ENCODE data around the gene BEND3.
"Not testable (repeated sequence)": the region's sequence is repeated elsewhere in the genome, so short reads cannot be mapped to it uniquely, and the experiment has no call there.

The BEND3 gene

DNA sequence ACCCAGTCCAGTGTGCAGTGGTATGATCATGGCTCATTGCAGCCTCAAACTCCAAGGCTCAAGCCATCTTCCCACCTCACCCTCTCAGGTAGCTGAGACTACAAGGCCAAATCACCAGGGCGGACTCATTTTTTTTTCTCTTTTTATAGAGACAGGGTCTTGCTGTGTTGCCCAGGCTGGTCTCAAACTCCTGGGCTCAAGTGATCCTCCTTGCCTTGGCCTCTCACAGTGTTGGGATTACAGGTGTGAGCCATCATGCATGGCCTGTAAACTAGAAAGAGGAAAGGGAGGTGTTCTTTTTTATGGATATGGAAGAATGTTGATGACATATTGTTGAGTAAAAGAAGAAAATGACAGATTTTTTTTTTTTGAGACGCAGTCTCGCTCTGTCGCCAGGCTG is 5.1 kb upstream of the BEND3 start:
- no peak for DNase-seq (ENCODE audit: low read depth)

DNA sequence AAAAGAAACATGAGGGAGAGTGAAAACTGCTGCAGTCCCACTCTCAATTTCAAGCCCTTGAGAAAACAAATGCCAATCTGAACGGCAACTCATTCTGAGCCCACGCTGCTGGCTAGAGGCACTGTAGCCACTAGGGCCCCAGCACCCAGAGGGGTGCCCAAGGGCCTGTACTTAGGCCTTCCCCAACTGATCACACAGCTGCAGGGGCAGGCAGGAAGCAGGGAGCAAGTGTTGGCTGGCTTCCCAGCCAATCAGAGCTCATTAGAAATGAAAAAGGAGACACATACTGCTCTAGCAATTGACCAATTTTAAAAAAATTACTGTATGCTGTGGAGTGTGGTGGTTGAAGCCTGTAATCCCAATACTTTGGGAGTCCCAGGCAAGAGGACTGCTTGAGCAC is 3.7 kb upstream of the BEND3 start:
- no peak for DNase-seq (ENCODE audit: low read depth)

DNA sequence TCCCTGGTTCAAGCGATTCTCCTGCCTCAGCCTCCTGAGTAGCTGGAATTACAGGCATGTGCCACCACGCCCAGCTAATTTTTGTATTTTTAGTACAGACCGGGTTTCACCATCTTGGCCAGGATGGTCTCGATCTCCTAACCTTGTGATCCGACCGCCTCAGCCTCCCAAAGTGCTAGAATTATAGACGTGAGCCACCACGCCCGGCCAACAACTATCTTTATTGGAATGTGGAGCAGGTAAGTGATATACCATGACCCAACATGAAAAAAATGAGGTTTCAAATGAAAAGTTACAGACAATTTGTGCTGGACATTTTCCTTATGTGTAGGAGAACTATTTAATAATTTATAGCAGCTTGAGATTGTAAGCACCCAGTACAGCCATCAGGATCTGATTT is 3.2 kb upstream of the BEND3 start:
- DNase-seq (ENCODE audit: low read depth) = not testable (repeated sequence)

DNA sequence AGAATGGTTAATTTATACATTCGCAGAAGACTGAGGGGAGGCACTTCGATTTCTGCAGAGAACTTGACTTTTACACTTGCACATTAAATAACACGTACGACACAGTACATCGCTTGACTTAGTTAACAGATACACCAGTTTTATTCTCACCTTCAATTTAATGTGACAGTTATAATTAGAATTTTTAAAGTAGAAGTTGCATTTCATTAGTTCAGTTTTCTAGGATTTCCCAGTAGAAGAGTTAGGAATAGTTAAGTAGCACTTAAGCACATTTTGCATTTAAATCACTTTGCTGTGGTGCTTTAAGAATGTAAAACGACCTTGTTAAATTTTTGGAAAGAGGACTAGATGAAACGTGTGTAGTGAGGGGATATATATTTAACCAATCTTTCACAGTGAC is 1.6 kb upstream of the BEND3 start:
- DNase-seq (ENCODE audit: low read depth) = no peak

DNA sequence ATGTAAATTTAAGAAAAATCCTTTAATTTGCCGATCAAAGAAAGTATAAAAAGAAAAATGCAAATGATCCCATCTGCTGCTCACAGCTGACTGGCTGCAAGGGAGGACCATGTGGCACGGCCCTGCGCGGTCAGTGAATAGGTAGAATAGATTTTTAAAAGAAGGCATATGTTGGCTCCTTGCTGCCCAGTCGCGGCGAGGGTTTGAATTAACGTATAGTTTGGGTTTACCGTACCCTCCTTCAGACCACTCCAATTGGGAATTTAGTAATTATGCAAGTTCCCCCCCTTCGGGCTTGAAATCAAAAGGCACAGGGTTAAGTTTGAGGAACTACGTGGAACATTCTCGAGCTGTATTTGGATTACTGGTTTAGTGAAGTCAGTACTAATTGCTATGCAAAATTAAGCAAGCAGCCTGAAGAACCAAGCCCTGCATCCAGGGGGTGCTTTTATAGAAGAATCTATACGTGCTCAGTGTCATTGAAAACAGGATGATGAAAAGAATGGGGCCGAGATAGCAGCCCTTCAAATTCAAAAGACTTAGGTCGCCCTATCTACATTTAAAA is 1.1 kb upstream of the BEND3 start:
- no peak for DNase-seq (ENCODE audit: low read depth)

DNA sequence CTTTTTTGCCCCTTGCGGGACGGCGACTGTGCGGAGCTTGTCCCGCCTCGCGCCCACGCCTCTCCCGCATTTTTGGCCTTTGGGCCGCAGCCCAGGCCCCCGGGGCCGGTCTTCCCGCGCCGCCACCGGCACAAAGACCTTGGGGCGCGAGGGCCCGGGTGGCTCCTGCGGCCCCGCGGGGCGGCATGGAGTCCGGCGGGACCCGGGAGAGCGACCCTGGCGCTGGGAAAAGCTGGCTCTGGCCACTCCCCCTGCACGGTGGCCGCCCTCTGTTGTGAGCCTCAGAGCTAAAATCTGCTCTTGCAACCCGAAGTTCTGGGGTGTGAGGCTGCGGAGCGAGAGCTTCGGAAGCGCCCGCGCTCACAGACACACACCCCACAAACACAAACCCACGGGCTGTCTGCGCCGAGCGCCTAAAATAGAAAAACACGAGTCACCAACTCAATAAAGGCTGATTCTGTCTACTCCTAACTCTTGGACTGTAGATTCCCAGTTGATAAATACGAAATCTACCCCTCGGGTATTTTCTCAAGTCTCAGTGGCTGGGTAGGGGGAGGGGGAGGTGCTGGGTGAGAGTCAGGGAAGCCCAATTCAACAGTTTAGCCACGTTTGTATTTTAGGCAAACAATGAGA is 496 bp upstream of the BEND3 start:
- no peak for DNase-seq (ENCODE audit: low read depth)

DNA sequence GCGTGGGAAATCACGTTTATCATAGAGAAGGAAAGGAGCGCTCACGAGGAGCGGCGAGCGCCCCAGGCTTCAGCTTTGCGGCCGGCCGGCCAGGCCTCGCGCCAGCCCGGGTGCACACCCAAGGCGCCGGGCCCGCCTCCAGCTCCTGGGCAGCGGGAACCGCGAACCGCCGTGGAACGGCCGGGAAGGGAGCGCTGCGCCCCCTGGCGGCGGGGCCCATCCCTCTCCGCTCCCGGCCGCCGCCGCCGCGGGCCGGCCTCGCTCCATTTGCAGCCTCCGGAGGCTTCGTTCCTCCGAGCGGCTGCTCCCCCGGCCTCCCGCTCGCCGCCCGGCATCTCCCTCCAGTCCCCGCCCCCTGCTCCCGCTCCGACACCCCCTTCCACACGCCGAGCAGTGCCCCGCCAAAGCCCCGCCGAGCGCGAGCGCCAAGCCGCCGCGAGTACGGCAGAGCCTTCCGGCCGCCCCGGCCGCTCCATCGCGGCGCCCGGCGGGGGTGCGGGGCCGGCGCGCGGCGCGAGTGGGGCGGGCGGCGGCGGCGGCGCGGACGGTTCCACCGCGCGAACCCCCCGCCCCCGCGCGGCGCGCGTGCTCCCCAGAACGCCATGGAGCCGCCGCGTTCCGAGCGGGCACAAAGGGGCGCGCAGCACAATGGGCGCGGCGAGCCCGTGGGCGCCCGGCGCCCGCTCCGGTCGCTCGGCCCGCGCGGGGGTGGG is 946 bp downstream of the BEND3 start:
- DNase-seq (ENCODE audit: low read depth) = no peak

DNA sequence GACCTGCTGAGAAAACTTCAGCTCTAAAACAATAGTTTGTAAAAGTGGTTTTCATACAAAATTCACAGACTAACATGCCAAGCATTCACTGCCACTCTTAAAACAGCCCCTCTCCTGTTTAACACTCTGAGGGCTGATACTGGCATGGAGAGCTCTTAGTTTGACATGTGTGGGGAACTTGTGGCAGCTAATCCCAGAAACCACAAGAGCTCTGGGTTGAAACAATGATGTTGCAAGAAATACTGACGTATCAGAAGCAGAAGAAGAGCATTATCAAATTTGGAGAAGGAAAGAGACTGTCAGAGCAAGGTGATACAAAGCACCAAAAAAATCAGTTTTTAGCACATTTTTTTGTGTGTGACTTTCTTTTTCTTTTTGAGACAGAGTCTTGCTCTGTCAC is 5.1 kb downstream of the BEND3 start:
- no peak for DNase-seq (ENCODE audit: low read depth)

DNA sequence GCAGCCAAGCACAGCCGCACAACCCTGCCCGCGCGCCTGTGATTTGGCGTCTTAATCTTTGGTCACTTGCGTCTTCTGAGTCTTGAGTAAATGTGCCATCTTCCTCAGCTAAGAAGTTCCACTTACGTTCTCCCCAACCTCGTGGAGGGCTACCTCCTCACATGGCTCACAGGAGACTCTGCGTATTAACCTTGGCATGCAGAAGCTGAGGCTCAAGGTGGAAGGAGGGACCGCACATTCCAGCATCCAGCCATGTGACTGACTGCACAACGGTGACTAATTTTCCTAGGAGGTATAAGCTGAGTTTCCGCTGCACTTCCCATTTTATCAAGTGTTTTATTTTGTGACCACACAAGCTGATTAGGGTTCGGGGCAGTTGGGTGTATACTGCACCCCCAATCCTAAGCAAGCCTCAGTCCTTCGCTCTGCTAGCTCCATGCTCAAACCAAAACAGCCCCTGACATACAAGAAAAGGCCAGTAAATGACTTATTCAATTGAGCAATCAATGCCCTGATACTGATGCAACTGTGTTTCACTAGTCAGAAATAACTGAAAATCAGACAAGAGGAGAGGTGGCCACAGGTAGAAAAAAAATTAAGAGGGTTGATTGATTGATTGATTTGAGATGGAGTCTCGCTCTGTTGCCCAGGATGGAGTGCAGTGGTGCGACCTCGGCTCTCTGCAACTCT is 7.0 kb downstream of the BEND3 start:
- no peak for DNase-seq (ENCODE audit: low read depth)

DNA sequence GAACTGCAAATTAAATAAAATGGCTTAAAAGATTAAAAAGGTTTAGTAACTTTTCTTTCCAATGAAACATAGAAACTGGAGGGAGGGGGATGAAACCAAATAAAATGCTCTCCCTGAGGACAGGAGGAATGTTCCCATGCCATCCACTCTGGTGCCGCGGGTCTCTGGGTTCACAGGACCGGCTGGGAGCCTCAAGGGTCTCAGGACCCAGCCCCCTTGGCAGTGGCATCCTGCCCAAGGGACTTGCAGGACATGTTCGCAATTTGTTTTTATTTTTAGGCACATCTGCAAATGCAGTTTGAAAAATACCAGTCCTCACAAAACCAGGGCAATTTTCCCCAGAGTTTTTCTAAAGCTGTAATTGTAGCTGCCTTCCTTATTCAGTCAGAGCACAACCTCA is 7.5 kb downstream of the BEND3 start:
- no peak for DNase-seq (ENCODE audit: low read depth)

DNA sequence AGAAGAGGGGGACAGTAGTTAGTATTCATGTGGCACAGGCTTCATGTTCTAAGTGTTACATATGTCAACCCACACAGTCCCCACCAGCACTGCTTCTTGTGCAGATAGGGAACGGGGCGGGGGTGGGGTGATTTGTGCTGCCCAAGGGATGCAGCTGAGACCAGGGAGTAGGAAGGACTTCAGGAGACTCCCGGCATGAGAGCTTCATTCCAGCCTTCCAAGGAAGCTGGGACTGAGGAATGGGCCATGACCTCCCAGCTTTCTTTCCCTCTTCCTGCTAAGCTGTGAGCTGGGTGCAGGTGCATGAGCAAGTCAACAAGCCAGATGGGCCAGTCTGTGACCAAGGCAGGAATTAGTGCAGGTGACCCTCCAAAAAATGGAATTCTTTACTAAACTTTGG is 9.2 kb downstream of the BEND3 start:
- no peak for DNase-seq (ENCODE audit: low read depth)

DNA sequence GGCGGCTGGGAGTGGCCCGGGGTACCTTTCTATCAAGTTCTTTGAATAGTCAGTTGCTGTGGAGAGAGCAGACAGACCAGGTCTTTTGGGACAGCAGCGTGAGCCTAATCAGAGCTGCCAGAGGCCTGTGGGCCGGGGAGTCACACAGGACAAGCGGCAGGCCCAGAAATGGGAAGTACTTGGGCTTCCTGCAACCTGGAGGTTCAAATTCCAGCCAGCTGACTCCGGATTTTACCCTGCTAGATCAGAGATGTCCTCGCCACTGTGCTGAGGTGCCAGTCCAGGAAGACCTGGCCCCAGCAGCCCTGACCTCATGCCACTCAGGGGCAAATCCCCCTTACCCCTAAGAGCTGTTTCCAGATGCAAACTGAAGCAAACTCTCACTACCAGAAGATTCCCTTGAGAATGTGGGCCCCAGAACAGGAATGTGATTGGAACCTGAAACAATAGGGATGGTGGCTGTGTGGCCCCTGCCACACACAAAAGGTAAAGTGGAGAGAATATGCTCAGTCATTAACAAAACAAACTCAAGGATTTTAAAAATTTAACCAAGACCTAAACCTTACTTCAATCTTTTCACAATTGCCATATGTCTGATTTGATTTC is 9.7 kb downstream of the BEND3 start:
- DNase-seq (ENCODE audit: low read depth) = no peak

DNA sequence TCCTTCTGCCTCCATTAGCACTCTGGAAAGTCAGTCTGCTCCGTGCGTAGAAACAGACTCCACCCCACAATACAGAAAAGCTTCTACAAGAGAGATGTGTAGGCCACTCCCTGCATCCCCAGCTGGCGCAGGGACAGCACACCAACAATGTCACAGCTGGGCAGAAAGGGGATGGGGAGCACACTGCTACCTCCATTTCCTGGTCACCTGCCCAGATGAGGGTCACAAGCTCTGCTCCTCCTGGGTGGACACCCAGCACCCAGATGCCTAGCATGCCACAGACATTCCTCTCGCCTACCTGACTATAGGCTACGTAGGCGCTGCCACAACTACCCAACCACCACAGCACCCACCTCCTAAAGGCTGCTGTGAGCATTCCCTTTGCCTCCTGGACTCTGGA is 12.2 kb downstream of the BEND3 start:
- DNase-seq (ENCODE audit: low read depth) = no peak

DNA sequence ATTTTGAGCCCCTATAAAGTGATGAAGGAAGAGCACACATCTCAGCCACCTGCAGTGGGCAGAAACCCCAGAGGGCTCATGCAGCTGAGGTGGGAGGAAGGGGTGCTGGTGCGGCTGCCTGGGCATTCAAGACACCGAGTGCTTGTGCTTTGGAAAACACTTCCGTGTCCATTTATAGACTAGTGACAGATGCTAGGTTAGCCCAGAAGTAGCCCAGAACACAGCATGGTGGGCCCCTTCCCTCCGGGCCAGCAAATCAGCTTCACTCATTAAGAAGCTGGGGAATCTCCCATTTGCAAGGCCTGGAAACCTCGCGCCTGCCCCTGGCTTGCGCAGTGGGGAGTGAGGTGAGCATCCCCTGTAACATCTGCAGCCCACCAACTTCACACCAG is 12.9 kb downstream of the BEND3 start:
- DNase-seq (ENCODE audit: low read depth) = no peak

DNA sequence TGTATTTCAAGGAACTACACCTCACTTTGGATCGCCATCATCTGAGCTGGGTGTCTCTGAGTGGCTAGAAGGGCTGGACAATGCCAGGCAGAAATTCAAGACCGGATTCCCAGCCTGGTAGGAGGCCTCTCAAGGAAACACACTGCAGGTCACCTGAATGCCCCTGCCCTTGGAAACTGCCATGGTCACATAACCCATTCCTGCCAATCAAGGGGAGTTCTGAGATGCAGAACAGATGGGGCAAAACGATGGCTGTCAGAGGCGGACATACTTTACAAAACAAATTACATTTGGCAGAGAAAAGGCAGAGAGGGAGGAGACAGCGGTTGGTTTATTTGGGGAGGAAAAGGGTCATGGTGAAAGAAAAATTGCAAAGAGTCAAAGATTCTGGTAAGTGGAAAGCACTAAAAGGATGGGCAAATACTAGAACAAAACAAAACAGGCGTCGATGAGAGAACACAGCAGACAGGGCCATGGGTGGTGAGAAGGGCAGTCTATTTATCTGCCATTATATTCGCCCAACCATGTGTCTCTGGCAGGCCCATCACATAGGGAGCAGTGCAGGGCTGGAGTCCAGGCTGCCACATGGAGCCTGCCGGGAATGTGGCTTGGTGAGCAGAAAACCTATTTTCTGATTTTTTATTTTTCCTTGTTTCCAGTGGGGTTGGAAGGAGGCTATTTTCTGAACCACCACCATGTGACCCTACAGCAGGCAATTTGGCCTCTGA is 13.5 kb downstream of the BEND3 start:
- no peak for DNase-seq (ENCODE audit: low read depth)

DNA sequence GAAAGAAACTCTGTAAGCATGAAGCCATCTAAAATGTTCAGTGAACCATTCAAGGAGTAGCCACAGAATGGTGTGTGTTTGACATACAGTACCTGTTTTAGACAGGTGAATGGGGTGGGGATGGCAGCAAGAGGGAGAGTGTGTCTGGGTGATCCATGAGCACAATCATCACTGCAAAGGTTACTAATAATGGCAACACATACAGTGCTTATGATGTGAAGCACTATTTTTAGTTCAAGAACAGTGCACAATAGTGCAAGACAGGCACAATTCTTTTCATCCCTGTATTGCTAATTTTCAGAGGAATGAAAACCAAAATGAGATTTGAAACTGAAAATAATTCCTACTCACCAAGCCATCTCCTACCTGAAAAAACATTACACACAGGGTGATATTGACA is 14.1 kb downstream of the BEND3 start:
- no peak for DNase-seq (ENCODE audit: low read depth)

DNA sequence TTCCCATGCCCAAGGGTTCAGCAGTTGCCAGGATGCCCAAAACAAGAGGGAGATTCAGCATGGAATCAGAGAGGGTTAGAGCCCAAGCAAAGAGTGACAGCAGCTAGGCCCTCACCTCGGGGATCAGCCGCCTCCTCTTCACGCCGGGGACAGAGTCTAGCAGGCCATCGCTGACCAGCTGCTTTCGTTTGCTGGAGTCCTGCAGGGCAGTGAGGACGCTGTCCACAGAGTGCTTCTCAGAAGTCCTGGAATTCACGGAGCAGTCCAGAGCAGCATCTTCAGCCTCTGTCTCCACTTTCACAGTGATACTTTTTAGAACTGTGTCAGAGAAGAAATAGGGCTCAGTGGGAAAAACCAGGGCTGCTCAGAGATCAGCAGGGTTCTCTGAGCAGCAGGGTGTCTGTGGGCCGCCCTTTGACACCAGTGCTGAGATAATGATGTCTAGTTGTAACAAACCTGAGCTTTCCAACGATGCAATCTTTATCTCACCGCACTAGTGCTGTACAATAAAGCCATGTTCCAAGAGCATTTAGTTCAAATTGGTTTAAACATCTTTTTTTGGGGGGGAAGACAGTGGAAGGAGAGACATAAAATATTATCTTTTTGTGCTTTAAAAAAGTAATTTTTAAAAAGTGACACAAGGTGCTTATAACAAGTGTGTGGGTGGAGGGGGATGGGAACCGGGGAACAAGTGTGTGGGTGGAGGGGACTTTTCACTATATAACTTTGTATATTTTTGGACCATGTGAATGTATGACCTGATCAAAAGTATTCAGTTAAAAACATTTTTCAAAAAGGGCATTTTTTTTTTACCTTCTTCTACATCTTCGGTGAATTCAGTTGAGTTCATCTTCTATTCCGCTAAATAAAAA is 16.6 kb downstream of the BEND3 start:
- DNase-seq (ENCODE audit: low read depth) = no peak

DNA sequence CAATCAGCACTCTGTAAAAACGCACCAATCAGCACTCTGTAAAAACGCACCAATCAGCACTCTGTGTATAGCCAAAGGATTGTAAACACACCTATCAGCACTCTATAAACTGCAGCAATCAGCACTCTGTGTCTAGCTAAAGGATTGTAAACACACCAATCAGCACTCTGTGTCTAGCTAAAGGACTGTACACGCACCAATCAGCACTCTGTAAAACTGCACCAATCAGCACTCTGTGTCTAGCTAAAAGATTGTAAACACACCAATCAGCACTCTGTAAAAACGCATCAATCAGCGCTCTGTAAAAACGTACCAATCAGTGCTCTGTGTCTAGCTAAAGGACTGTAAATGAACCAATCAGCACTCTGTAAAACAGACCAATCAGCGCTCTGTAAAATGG is 30.9 kb downstream of the BEND3 start:
- DNase-seq (ENCODE audit: low read depth) = not testable (repeated sequence)

DNA sequence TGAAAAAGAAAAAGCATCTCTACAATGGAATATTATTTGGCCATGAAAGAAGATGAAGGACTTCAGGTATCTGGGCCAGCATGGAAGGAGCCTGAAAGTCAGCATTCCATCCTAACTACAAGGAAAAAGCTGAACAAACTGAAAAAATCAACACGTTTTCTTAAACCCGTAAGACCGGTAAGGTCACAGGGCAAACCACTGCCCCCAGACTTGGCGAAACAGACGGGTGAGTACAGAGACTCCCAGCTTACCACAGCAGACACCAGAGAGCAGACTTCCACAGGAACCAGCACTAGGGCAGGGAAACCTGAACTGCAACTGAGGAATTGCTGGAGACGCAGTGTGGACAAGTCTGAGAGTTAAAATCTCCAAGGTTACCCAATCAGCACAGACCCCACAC is 31.4 kb downstream of the BEND3 start:
- DNase-seq (ENCODE audit: low read depth) = no peak

DNA sequence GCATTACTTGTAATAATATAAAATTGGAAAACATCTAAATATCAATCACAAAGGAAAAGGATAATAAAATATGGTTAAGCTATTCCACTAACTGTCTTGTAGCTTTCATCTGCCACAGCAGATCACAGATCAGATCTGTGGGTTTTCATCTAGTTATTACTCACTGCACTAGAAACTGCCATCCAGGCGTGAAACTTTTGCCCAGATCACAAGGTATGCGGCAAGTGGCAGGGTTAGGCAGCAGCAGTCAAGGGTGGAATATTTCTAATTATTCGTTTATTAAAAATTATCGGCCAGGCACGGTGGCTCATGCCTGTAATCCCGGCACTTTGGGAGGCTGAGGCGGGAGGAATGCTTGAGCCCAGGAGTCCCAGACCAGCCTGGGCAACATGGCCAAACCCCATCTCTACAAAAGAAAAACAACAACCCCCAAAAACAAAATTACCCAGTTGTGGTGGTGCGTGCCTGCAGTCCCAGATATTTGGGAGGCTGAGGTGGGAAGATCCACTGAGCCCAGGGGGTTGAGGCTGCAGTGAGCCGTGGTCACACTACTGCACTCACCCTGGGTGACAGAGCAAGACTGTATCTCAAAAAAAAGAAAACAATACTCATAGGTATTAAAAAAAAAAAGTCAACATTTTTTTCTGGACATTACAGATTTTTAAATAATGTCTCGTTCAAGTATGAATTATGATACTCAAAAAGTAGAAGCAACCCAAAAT is 32.1 kb downstream of the BEND3 start:
- DNase-seq (ENCODE audit: low read depth) = no peak

All from non-pigmented ciliary epithelial cell (primary cell).